HCT116 (cell line): Measurements from ENCODE around the gene DIS3L. TPM values are rescaled to one million over a fixed set of nuclear protein-coding genes. Genes with fewer than 3 reads are reported as not detected.

Experiments
- ATAC-seq: fragments of 200-7000 bp; cut with Tn5 transposase; 2 replicates; pipeline ENCODE4 v1.9.1; 2020; ENCODE audit warnings: mild to moderate bottlenecking, moderate library complexity
- BruUV-seq: library from RNA; stranded (reverse); fragments of 400-500 nt; replicated peaks from 2 replicates; lab custom pipeline; 2021; lab: Mats Ljungman, UMichigan
- CTCF ChIA-PET: fragments of 300-600 bp; sonication (Branson Sonifier 250); formaldehyde crosslinking; loops from one replicate; lab custom pipeline; 2021; ENCODE audit warnings: antibody characterized with exemption; lab: Charles Lee
- POLR2A ChIA-PET: fragments of 300-600, 350-600 bp; sonication (Branson Sonifier 250); formaldehyde crosslinking; loops from one replicate; lab custom pipeline; 2021; ENCODE audit warnings: antibody characterized with exemption; lab: Charles Lee
- RAD21 ChIA-PET, 2 experiments: fragments of 300-600 bp; sonication (Branson Sonifier 250); formaldehyde crosslinking; loops; one replicate each; lab custom pipeline; 2023; ENCODE audit warnings: low total read pairs in 2 of 2; ENCODE audit not compliant: uncharacterized antibody in 2 of 2, unreplicated experiment in 2 of 2, low non-redundant PET in 1 of 2; lab: Charles Lee
- DNase-seq: peaks from one replicate; pipeline ENCODE4 v3.0.0-alpha.2; 2010; ENCODE audit warnings: low read depth, low spot score
- H2AFZ ChIP-seq: fragments of 200-600 bp; shearing (Covaris generic), sonication (generic); 2 replicates; pipeline ENCODE4 v1.6.1; 2017; ENCODE audit warnings: low read depth, mixed run types, mixed read lengths, antibody characterized with exemption, low read length; ENCODE audit not compliant: poor library complexity, severe bottlenecking
- H3K27ac ChIP-seq: 2 replicates; pipeline ENCODE4 v1.5.1; 2012; ENCODE audit warnings: low read depth, low read length
- H3K27me3 ChIP-seq: fragments of 200-600 bp; sonication (generic); 2 replicates; pipeline ENCODE4 v1.6.1; 2016; ENCODE audit warnings: mixed run types, low read length, mixed read lengths; ENCODE audit not compliant: insufficient read depth
- H3K36me3 ChIP-seq, 2 experiments: fragments of 200-500 bp in 1 of 2; fragments of 200-600 bp in 1 of 2; sonication (Bioruptor generic) in 1 of 2; sonication (generic) in 1 of 2; 2 replicates each; pipeline versions ENCODE4 v1.5.1 to v1.6.1; 2014 to 2016; ENCODE audit warnings: low read length in 2 of 2, inconsistent platforms in 1 of 2, mixed read lengths in 1 of 2, mixed run types in 1 of 2; ENCODE audit not compliant: insufficient read depth in 2 of 2, control insufficient read depth in 1 of 2
- H3K4me1 ChIP-seq, 2 experiments: fragments of 200-600 bp in 1 of 2; sonication (generic) in 1 of 2; 2 replicates each; pipeline versions ENCODE4 v1.5.1 to v1.6.1; 2012 to 2017; ENCODE audit warnings: low read length in 2 of 2, inconsistent platforms in 1 of 2, mild to moderate bottlenecking in 1 of 2, mixed read lengths in 1 of 2, mixed run types in 1 of 2, moderate library complexity in 1 of 2; ENCODE audit not compliant: insufficient read depth in 2 of 2, control insufficient read depth in 1 of 2
- H3K4me2 ChIP-seq: fragments of 200-600 bp; sonication (generic); 2 replicates; pipeline ENCODE4 v1.6.1; 2017; ENCODE audit warnings: mixed run types, low read length, mixed read lengths
- H3K4me3 ChIP-seq, 2 experiments: fragments of 200-600 bp in 1 of 2; sonication (generic) in 1 of 2; replicated peaks in 1 of 2; 2 replicates each; pipeline ENCODE4 v1.5.1; 2011 to 2016; ENCODE audit warnings: low read length in 2 of 2, control low read depth in 1 of 2, low read depth in 1 of 2, mild to moderate bottlenecking in 1 of 2, mixed read lengths in 1 of 2, mixed run types in 1 of 2
- H3K79me2 ChIP-seq: fragments of 200-600 bp; sonication (generic); 2 replicates; pipeline ENCODE4 v1.6.1; 2017; ENCODE audit warnings: mild to moderate bottlenecking, mixed run types, low read length, moderate library complexity, mixed read lengths; ENCODE audit not compliant: insufficient read depth
- H3K9ac ChIP-seq: fragments of 200-600 bp; sonication (generic); 2 replicates; pipeline ENCODE4 v1.6.1; 2016; ENCODE audit warnings: low read length, mixed read lengths
- H3K9me2 ChIP-seq: fragments of 200-600 bp; sonication (generic), shearing (Covaris generic); 2 replicates; pipeline ENCODE4 v1.6.1; 2017; ENCODE audit warnings: mixed run types, mild to moderate bottlenecking, moderate library complexity; ENCODE audit not compliant: insufficient read depth
- H3K9me3 ChIP-seq, 2 experiments: fragments of 200-500 bp in 1 of 2; fragments of 200-600 bp in 1 of 2; sonication (Bioruptor generic) in 1 of 2; sonication (generic) in 1 of 2; 2 replicates each; pipeline ENCODE4 v1.6.1; 2014 to 2017; ENCODE audit warnings: low read length in 2 of 2, mixed read lengths in 2 of 2, inconsistent platforms in 1 of 2, low read depth in 1 of 2, mild to moderate bottlenecking in 1 of 2, mixed run types in 1 of 2, moderate library complexity in 1 of 2; ENCODE audit not compliant: control insufficient read depth in 1 of 2, insufficient read depth in 1 of 2
- H4K20me1 ChIP-seq: fragments of 200-600 bp; sonication (generic), shearing (Covaris generic); 2 replicates; pipeline ENCODE4 v1.6.1; 2017; ENCODE audit warnings: mixed run types, mild to moderate bottlenecking, moderate library complexity; ENCODE audit not compliant: insufficient read depth
- CEBPB ChIP-seq: IDR thresholded peaks from 2 replicates; pipeline ENCODE4 v1.6.1; 2012; ENCODE audit warnings: low read depth
- CTCF ChIP-seq, 3 experiments: fragments of 200-600 bp in 1 of 3; sonication (generic) in 1 of 3; IDR thresholded peaks in 2 of 3; conservative IDR thresholded peaks in 1 of 3; 2 replicates each; pipeline ENCODE4 v1.5.1; 2012 to 2017; ENCODE audit warnings: low read depth in 2 of 3, low read length in 2 of 3, antibody characterized with exemption in 1 of 3, borderline replicate concordance in 1 of 3, control low read depth in 1 of 3, mild to moderate bottlenecking in 1 of 3, mixed read lengths in 1 of 3, mixed run types in 1 of 3, moderate library complexity in 1 of 3; ENCODE audit not compliant: insufficient read depth in 1 of 3
- EGR1 ChIP-seq: IDR thresholded peaks from 2 replicates; pipeline ENCODE4 v1.6.1; 2012; ENCODE audit warnings: low read depth
- ELF1 ChIP-seq: IDR thresholded peaks from 2 replicates; pipeline ENCODE4 v1.6.1; 2012; ENCODE audit warnings: low read depth, borderline replicate concordance
- EZH2 ChIP-seq: fragments of 200-600 bp; sonication (generic); IDR thresholded peaks from 2 replicates; pipeline ENCODE4 v1.6.1; 2017; ENCODE audit warnings: antibody characterized with exemption, mixed run types
- EZH2phosphoT487 ChIP-seq: fragments of 200-600 bp; IDR thresholded peaks from 2 replicates; pipeline ENCODE4 v1.6.1; 2018; ENCODE audit warnings: antibody characterized with exemption, borderline replicate concordance
- FOSL1 ChIP-seq: IDR thresholded peaks from 2 replicates; pipeline ENCODE4 v1.6.1; 2012; ENCODE audit warnings: low read depth
- JUND ChIP-seq: IDR thresholded peaks from 2 replicates; pipeline ENCODE4 v1.6.1; 2012
- POLR2AphosphoS5 ChIP-seq: IDR thresholded peaks from 2 replicates; pipeline ENCODE4 v1.6.1; 2011; ENCODE audit warnings: mild to moderate bottlenecking, low read depth, low read length, moderate library complexity
- RAD21 ChIP-seq: IDR thresholded peaks from 2 replicates; pipeline ENCODE4 v1.6.1; 2012; ENCODE audit warnings: low read depth, mild to moderate bottlenecking
- REST ChIP-seq: IDR thresholded peaks from 2 replicates; pipeline ENCODE4 v1.6.1; 2012; ENCODE audit warnings: low read depth
- SIN3A ChIP-seq: IDR thresholded peaks from 2 replicates; pipeline ENCODE4 v1.6.1; 2012; ENCODE audit warnings: low read depth
- SP1 ChIP-seq: IDR thresholded peaks from 2 replicates; pipeline ENCODE4 v1.6.1; 2012; ENCODE audit warnings: low read depth
- TCF7L2 ChIP-seq: IDR thresholded peaks from 2 replicates; pipeline ENCODE4 v1.7.0; 2011; ENCODE audit warnings: borderline replicate concordance, inconsistent platforms; ENCODE audit not compliant: insufficient read depth, insufficient read length; ENCODE audit errors: extremely low read depth
- ZBTB33 ChIP-seq: IDR thresholded peaks from 2 replicates; pipeline ENCODE4 v1.6.1; 2011; ENCODE audit warnings: mild to moderate bottlenecking, low read length, moderate library complexity; ENCODE audit not compliant: insufficient replicate concordance; ENCODE audit errors: extremely low read depth
- ZFX ChIP-seq: fragments of 450-650 bp; IDR thresholded peaks from 2 replicates; pipeline ENCODE4 v1.6.1; 2017
- ZNF274 ChIP-seq: fragments of 200-500 bp; sonication (Bioruptor generic); IDR thresholded peaks from 2 replicates; pipeline ENCODE4 v1.6.1; 2014; ENCODE audit warnings: mild to moderate bottlenecking, low read depth, low read length, inconsistent platforms
- intact Hi-C: fragments of 100-400 bp; cut with micrococcal nuclease; formaldehyde crosslinking; loops from 2 replicates; pipeline ENCODE4 v1.10.0; 2022
- total RNA-seq: library from RNA; stranded (reverse); gene quantifications from one replicate; pipeline ENCODE4 v1.2.1, GENCODE V29; 2021; ENCODE audit not compliant: unreplicated experiment

DIS3L gene
- total RNA-seq, 1 experiment from 2014 or later = 32.2 TPM

- no peak for TF ChIP-seq CTCF (IDR thresholded peaks at IDR 0.05 in 2 of 3, conservative IDR thresholded peaks at IDR 0.05 in 1 of 3; ENCODE audit: borderline replicate concordance in 1 of 3, insufficient read depth in 1 of 3, low read depth in 2 of 3, low read length in 2 of 3)
- TF ChIP-seq FOSL1 = no peak
- TF ChIP-seq POLR2AphosphoS5 = no peak
- TF ChIP-seq SIN3A = no peak
- TF ChIP-seq ZBTB33 = no peak
- TF ChIP-seq ZFX = no peak
- TF ChIP-seq EZH2phosphoT487 = no peak
- no peak for TF ChIP-seq RAD21
- TF ChIP-seq ELF1 = no peak
Observed at GRCh38 chr15:66327736-66328135, 34.4 kb downstream of the DIS3L start (continued).

- ChIA-PET RAD21 (no interaction called here), POLR2A (no interaction called here), CTCF (no interaction called here)
- Histone ChIP-seq H3K4me1 (no peaks in the 10 kb centered on the region), H3K27ac (no peak overlapping the region), H3K9ac (no peak overlapping the region), H3K36me3 (peaks cover 16 to 46% of the 10 kb centered on the region in 2 experiments), H3K9me2 (no peaks in the 10 kb centered on the region), H2AFZ (no peak overlapping the region), H3K79me2 (peaks cover 11% of the 10 kb centered on the region), H3K27me3 (no peaks in the 10 kb centered on the region), H3K4me3 (no peak overlapping the region), H3K4me2 (no peak overlapping the region), H3K9me3 (no peaks in the 10 kb centered on the region), H4K20me1 (no peaks in the 10 kb centered on the region)
- intact Hi-C loops = no loop called here
- BruUV-seq = no TSS peak
- DNase-seq (no peak), ATAC-seq (no peak)
- TF ChIP-seq ZFX = no peak
- TF ChIP-seq EZH2phosphoT487 = no peak
- no peak for TF ChIP-seq EGR1
- no peak for TF ChIP-seq SP1
- TF ChIP-seq ZBTB33 = no peak
- TF ChIP-seq CEBPB = no peak
- TF ChIP-seq ZNF274 = no peak
- no peak for TF ChIP-seq REST
- no peak for TF ChIP-seq EZH2
- no peak for TF ChIP-seq POLR2AphosphoS5
- no peak for TF ChIP-seq TCF7L2
- no peak for TF ChIP-seq JUND
Observed at GRCh38 chr15:66328771-66329170, 35.4 kb downstream of the DIS3L start.
